ENCODE results near the gene PPP6R1.

Gene PPP6R1

GRCh38 chr19:55300886-55301458 lies 42.2 kb upstream of the PPP6R1 start:
- no peak for DNase-seq
- H3K27me3 ChIP-seq (replicated peaks) = no peaks in the 10 kb centered on the region
- no peak overlapping the region for H3K27ac ChIP-seq
- no peaks in the 10 kb centered on the region for H3K36me3 ChIP-seq (replicated peaks)
- H3K4me3 ChIP-seq (ENCODE audit: low read depth, low read length) = no peak overlapping the region
- TF ChIP-seq, protein P1, sequence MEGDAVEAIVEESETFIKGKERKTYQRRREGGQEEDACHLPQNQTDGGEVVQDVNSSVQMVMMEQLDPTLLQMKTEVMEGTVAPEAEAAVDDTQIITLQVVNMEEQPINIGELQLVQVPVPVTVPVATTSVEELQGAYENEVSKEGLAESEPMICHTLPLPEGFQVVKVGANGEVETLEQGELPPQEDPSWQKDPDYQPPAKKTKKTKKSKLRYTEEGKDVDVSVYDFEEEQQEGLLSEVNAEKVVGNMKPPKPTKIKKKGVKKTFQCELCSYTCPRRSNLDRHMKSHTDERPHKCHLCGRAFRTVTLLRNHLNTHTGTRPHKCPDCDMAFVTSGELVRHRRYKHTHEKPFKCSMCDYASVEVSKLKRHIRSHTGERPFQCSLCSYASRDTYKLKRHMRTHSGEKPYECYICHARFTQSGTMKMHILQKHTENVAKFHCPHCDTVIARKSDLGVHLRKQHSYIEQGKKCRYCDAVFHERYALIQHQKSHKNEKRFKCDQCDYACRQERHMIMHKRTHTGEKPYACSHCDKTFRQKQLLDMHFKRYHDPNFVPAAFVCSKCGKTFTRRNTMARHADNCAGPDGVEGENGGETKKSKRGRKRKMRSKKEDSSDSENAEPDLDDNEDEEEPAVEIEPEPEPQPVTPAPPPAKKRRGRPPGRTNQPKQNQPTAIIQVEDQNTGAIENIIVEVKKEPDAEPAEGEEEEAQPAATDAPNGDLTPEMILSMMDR (IDR thresholded peaks at IDR 0.05; ENCODE audit: low read depth, low read length, missing control alignments) = no peak
- in situ Hi-C loops (cut with HindIII; ENCODE audit: low pct_ligation_motif_present, low sequenced_read_pairs) = no loop called here

DNA sequence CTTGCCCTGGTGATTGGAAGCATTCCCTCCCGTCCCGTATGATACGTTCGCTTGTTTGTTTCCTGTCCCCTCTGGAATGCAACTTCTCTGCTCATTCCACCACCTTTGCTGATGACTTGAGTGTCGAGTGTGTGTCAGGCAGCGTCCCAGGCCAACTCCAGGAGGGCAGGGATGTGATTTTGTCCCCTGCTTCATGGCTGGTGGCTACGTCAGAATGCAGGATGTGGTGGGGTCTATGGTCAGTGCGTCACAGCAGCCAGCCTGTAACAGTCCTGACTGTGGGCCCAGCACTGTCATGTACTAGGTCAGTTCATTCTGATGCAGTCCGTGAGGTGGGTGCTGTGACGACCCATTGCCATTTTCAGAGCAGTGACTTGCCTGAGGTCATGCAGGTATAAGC lies 41.2 kb upstream of the PPP6R1 start:
- no peak overlapping the region for H3K27ac ChIP-seq
- H3K27me3 ChIP-seq (replicated peaks) = no peaks in the 10 kb centered on the region
- in situ Hi-C loops (cut with HindIII; ENCODE audit: low pct_ligation_motif_present, low sequenced_read_pairs) = no loop called here
- DNase-seq = no peak
- H3K36me3 ChIP-seq (replicated peaks) = peaks cover 3% of the 10 kb centered on the region
- TF ChIP-seq, protein P1 (IDR thresholded peaks at IDR 0.05; ENCODE audit: low read depth, low read length, missing control alignments) = no peak
- no peak overlapping the region for H3K4me3 ChIP-seq (ENCODE audit: low read depth, low read length)

DNA sequence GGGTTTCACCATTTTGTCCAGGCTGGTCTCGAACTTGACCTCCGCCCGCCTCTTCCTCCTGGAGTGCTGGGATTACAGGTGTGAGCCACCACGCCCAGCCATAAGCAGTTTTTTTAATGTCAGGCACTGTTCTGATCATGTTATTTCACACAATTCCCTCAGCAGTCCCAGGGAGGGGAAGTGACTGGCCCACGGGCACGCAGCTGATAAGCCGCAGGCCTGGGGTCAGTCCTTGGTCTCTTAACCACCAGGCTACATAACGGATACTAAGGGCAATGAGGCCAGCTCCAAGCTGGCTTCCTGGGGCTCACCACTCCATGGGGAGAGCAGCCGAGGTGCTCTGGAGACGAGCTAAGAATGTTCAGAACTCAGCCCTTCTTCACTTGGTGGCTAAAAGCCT lies 38.5 kb upstream of the PPP6R1 start:
- H3K36me3 ChIP-seq (replicated peaks) = peaks cover 11% of the 10 kb centered on the region
- H3K27ac ChIP-seq = no peak overlapping the region
- H3K4me3 ChIP-seq (ENCODE audit: low read depth, low read length) = no peak overlapping the region
- DNase-seq = no peak
- in situ Hi-C loops (cut with HindIII; ENCODE audit: low pct_ligation_motif_present, low sequenced_read_pairs) = no loop called here
- TF ChIP-seq, protein P1 (IDR thresholded peaks at IDR 0.05; ENCODE audit: low read depth, low read length, missing control alignments) = no peak
- no peaks in the 10 kb centered on the region for H3K27me3 ChIP-seq (replicated peaks)

GRCh38 chr19:55289117-55289796 lies 30.4 kb upstream of the PPP6R1 start:
- TF ChIP-seq, protein P1 (IDR thresholded peaks at IDR 0.05; ENCODE audit: low read depth, low read length, missing control alignments) = no peak
- DNase-seq = no peak
- in situ Hi-C loops (cut with HindIII; ENCODE audit: low pct_ligation_motif_present, low sequenced_read_pairs) = no loop called here
- Histone ChIP-seq H3K4me3 (ENCODE audit: low read depth, low read length) (no peak overlapping the region), H3K27me3 (replicated peaks) (no peaks in the 10 kb centered on the region), H3K27ac (no peak overlapping the region), H3K36me3 (replicated peaks) (peaks cover 9% of the 10 kb centered on the region)

GRCh38 chr19:55287361-55288079 lies 28.7 kb upstream of the PPP6R1 start:
- in situ Hi-C loops (cut with HindIII; ENCODE audit: low pct_ligation_motif_present, low sequenced_read_pairs) = no loop called here
- TF ChIP-seq, protein P1 (IDR thresholded peaks at IDR 0.05; ENCODE audit: low read depth, low read length, missing control alignments) = no peak

More at GRCh38 chr19:55287361-55288079, 28.7 kb upstream of the PPP6R1 start:
- no peak for DNase-seq
- Histone ChIP-seq H3K27ac (no peak overlapping the region), H3K36me3 (replicated peaks) (peaks cover 6% of the 10 kb centered on the region), H3K27me3 (replicated peaks) (no peaks in the 10 kb centered on the region), H3K4me3 (ENCODE audit: low read depth, low read length) (no peak overlapping the region)

Data from brain microvascular endothelial cell (primary cell).